Prostate gland (tissue), 2 donors: Measurements from ENCODE around the gene SCRT2.

Experiments
- POLR2AphosphoS5 ChIP-seq: sonication (generic); formaldehyde crosslinking; IDR thresholded peaks from one replicate; pipeline ENCODE4 v1.6.1; 2017; ENCODE audit warnings: antibody characterized with exemption
- TF ChIP-seq, protein P1 (sequence below), 4 experiments: fragments of 200-600 bp in 2 of 4; fragments of 450-650 bp in 2 of 4; sonication (generic) in 2 of 4; IDR thresholded peaks; 1 replicate in 3 of 4; 2 replicates in 1 of 4; pipeline ENCODE4 v1.5.1; 2016 to 2019; ENCODE audit warnings: antibody characterized with exemption in 4 of 4, mild to moderate bottlenecking in 2 of 4, moderate library complexity in 2 of 4

DNA sequence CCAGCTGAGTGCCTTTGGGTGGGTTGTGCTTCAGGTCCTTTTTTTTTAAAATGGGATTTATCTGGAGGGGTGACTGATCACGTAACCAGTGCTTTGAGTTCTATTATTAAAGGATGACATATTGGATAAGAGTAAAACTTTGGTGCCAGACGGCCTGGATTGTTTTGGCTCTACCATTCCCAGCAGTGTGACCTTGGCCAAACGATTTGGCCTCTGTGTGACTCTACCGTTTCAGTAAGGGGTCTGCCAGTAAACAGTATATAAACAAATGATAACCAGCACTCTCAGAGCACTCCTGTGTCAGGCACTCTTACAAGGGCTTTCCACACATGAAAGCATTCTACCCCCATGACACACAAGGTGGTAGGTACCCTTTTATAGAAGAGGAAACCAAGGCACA is 8.7 kb downstream of the SCRT2 start:
- TF ChIP-seq, protein P1, sequence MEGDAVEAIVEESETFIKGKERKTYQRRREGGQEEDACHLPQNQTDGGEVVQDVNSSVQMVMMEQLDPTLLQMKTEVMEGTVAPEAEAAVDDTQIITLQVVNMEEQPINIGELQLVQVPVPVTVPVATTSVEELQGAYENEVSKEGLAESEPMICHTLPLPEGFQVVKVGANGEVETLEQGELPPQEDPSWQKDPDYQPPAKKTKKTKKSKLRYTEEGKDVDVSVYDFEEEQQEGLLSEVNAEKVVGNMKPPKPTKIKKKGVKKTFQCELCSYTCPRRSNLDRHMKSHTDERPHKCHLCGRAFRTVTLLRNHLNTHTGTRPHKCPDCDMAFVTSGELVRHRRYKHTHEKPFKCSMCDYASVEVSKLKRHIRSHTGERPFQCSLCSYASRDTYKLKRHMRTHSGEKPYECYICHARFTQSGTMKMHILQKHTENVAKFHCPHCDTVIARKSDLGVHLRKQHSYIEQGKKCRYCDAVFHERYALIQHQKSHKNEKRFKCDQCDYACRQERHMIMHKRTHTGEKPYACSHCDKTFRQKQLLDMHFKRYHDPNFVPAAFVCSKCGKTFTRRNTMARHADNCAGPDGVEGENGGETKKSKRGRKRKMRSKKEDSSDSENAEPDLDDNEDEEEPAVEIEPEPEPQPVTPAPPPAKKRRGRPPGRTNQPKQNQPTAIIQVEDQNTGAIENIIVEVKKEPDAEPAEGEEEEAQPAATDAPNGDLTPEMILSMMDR (IDR thresholded peaks at IDR 0.05) = no peak
- TF ChIP-seq POLR2AphosphoS5 = no peak
